ENCODE results near the gene HPSE2. TPM values are rescaled to one million over a fixed set of nuclear protein-coding genes. Genes with fewer than 3 reads are reported as not detected.

Gene HPSE2
- total and polyA plus RNA-seq, 2 of the 13 experiments (the other 11 are each of a cell fraction or from before 2014, with no cell fraction given): 0.01 TPM; not detected in 1

DNA sequence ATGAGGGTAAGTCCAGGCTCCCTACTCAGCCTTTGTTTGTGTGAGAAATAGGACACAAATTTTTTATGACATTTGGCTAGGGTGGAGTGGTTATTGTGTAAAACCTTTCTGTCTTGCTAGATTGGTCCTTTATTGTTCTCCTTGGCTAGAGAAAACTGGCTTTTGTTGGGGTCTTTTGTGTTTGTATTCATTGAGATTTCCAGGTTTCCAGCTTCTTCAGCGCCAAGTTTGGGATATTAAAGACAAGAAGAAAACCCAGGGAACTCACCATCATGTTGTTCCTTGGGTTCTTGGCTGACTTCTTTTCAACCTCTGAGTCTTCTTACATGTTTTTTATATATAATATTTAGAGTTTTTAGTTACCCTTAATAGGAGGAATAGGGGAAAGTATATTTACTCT lies 310.0 kb downstream of the HPSE2 start:
- no peaks in the 10 kb centered on the region for H3K79me2 ChIP-seq (ENCODE audit: insufficient read depth, low read length)
- H3K27ac ChIP-seq (ENCODE audit: extremely low read length, insufficient read depth, low read length): no peak overlapping the region
- no peaks in the 10 kb centered on the region for H3K27me3 ChIP-seq (ENCODE audit: control insufficient read depth in 1 of 2, insufficient read depth in 2 of 2, low read length in 2 of 2)
- H3K4me1 ChIP-seq (ENCODE audit: insufficient read depth, low read length): no peaks in the 10 kb centered on the region
- H3K36me3 ChIP-seq (replicated peaks in 1 of 2; ENCODE audit: control insufficient read depth in 1 of 2, insufficient read depth in 2 of 2, low read length in 2 of 2): no peaks in the 10 kb centered on the region
- ATAC-seq: no peak
- in situ Hi-C loops (cut with HindIII; ENCODE audit: extremely low pct_ligation_motif_present, low pct_unique_long_range_greater_than_20kb) (no loop called here), intact Hi-C loops (cut with micrococcal nuclease; ENCODE audit: unreplicated experiment) (no loop called here)
- no TSS peak for BruUV-seq (replicated peaks)
- no peak for FAIRE-seq
- no peak overlapping the region for H3K9ac ChIP-seq (ENCODE audit: insufficient read depth, low read depth, low read length)
- no peak for DNase-seq (ENCODE audit: low spot score)
- 0% methylated on average over 1 of the region's 1 CpG for WGBS (ENCODE audit: low lambda C conversion rate)
- H3K9me3 ChIP-seq (ENCODE audit: low read length): no peaks in the 10 kb centered on the region
- no peak overlapping the region for H3K4me2 ChIP-seq (ENCODE audit: low read depth, low read length)
- no peak overlapping the region for H2AFZ ChIP-seq (ENCODE audit: low read length)
- TF ChIP-seq NONO (IDR thresholded peaks at IDR 0.05) (no peak), NONO (CRISPR knock-in tag; conservative IDR thresholded peaks at IDR 0.05) (no peak), ZNF75D (CRISPR knock-in tag; IDR thresholded peaks at IDR 0.05; ENCODE audit: borderline replicate concordance) (no peak), ZNF10 (CRISPR knock-in tag; IDR thresholded peaks at IDR 0.05; ENCODE audit: borderline replicate concordance, low read depth) (no peak), ZNF878 (CRISPR knock-in tag; IDR thresholded peaks at IDR 0.05) (no peak), FOXK1 (CRISPR knock-in tag; IDR thresholded peaks at IDR 0.05; ENCODE audit: borderline replicate concordance, low read depth) (no peak), NFE2 (CRISPR knock-in tag; IDR thresholded peaks at IDR 0.05) (no peak), NFE2L2 (IDR thresholded peaks at IDR 0.05; ENCODE audit: low read length) (no peak), TBP (CRISPR knock-in tag; IDR thresholded peaks at IDR 0.05) (no peak), RXRB (CRISPR knock-in tag; IDR thresholded peaks at IDR 0.05; ENCODE audit: borderline replicate concordance) (no peak), STAT5B (CRISPR knock-in tag; IDR thresholded peaks at IDR 0.05) (no peak), CEBPB (IDR thresholded peaks at IDR 0.05; ENCODE audit: borderline replicate concordance, low read depth, low read length) (no peak), SSRP1 (CRISPR knock-in tag; IDR thresholded peaks at IDR 0.05) (no peak), SMAD9 (CRISPR knock-in tag; IDR thresholded peaks at IDR 0.05) (no peak)
- TF ChIP-seq, protein P1, sequence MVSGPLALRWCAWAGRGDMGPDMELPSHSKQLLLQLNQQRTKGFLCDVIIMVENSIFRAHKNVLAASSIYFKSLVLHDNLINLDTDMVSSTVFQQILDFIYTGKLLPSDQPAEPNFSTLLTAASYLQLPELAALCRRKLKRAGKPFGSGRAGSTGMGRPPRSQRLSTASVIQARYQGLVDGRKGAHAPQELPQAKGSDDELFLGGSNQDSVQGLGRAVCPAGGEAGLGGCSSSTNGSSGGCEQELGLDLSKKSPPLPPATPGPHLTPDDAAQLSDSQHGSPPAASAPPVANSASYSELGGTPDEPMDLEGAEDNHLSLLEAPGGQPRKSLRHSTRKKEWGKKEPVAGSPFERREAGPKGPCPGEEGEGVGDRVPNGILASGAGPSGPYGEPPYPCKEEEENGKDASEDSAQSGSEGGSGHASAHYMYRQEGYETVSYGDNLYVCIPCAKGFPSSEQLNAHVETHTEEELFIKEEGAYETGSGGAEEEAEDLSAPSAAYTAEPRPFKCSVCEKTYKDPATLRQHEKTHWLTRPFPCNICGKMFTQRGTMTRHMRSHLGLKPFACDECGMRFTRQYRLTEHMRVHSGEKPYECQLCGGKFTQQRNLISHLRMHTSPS (CRISPR knock-in tag; IDR thresholded peaks at IDR 0.05; ENCODE audit: low read depth): no peak
- TF ChIP-seq, protein P2, sequence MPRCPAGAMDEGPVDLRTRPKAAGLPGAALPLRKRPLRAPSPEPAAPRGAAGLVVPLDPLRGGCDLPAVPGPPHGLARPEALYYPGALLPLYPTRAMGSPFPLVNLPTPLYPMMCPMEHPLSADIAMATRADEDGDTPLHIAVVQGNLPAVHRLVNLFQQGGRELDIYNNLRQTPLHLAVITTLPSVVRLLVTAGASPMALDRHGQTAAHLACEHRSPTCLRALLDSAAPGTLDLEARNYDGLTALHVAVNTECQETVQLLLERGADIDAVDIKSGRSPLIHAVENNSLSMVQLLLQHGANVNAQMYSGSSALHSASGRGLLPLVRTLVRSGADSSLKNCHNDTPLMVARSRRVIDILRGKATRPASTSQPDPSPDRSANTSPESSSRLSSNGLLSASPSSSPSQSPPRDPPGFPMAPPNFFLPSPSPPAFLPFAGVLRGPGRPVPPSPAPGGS (CRISPR knock-in tag; IDR thresholded peaks at IDR 0.05): no peak
- TF ChIP-seq, protein P3, sequence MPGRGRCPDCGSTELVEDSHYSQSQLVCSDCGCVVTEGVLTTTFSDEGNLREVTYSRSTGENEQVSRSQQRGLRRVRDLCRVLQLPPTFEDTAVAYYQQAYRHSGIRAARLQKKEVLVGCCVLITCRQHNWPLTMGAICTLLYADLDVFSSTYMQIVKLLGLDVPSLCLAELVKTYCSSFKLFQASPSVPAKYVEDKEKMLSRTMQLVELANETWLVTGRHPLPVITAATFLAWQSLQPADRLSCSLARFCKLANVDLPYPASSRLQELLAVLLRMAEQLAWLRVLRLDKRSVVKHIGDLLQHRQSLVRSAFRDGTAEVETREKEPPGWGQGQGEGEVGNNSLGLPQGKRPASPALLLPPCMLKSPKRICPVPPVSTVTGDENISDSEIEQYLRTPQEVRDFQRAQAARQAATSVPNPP (CRISPR knock-in tag; IDR thresholded peaks at IDR 0.05): no peak
- TF ChIP-seq, protein P4, sequence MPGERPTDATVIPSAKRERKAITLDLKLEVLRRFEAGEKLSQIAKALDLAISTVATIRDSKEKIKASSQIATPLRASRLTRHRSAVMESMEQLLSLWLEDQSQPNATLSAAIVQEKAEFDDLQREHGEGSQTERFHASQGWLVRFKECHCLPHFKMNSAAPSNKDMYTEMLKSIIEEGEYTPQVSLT (CRISPR knock-in tag; IDR thresholded peaks at IDR 0.05; ENCODE audit: borderline replicate concordance, low read depth): no peak
- TF ChIP-seq, protein P5, sequence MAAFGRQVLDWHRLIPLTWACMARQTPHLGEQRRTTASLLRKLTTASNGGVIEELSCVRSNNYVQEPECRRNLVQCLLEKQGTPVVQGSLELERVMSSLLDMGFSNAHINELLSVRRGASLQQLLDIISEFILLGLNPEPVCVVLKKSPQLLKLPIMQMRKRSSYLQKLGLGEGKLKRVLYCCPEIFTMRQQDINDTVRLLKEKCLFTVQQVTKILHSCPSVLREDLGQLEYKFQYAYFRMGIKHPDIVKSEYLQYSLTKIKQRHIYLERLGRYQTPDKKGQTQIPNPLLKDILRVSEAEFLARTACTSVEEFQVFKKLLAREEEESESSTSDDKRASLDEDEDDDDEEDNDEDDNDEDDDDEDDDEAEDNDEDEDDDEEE (CRISPR knock-in tag; IDR thresholded peaks at IDR 0.05): no peak
- TF ChIP-seq, protein P6, sequence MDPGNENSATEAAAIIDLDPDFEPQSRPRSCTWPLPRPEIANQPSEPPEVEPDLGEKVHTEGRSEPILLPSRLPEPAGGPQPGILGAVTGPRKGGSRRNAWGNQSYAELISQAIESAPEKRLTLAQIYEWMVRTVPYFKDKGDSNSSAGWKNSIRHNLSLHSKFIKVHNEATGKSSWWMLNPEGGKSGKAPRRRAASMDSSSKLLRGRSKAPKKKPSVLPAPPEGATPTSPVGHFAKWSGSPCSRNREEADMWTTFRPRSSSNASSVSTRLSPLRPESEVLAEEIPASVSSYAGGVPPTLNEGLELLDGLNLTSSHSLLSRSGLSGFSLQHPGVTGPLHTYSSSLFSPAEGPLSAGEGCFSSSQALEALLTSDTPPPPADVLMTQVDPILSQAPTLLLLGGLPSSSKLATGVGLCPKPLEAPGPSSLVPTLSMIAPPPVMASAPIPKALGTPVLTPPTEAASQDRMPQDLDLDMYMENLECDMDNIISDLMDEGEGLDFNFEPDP (CRISPR knock-in tag; conservative IDR thresholded peaks at IDR 0.05): no peak
- no peaks in the 10 kb centered on the region for H4K20me1 ChIP-seq (ENCODE audit: insufficient read depth, low read length)
- ChIA-PET POLR2A (no interaction called here), CTCF (ENCODE audit: low intra/inter-chr PET ratio, low total read pairs) (no interaction called here)
- H3K4me3 ChIP-seq (replicated peaks in 1 of 3; ENCODE audit: insufficient read depth in 1 of 3, low read depth in 2 of 3, low read length in 3 of 3): no peak overlapping the region
